GM12892 (cell line): ENCODE results near the gene SORCS3.

Source experiments
- POLR2A ChIP-seq: IDR thresholded peaks from 2 replicates; pipeline ENCODE4 v1.6.1; 2011; ENCODE audit warnings: low read depth, low read length, control low read depth
- POLR2AphosphoS5 ChIP-seq: IDR thresholded peaks from 2 replicates; pipeline ENCODE4 v1.6.1; 2011; ENCODE audit warnings: low read depth, low read length, control low read depth

GRCh38 chr10:104941662-104942061 is 300.6 kb downstream of the SORCS3 start:
- TF ChIP-seq POLR2AphosphoS5: no peak
- TF ChIP-seq POLR2A: no peak
